HUES64 (cell line): Measurements from ENCODE around the gene KIF27.
A peak's percentile ranks its signal among the peaks of the same experiment; 100 is the strongest.
"Not testable (repeated sequence)": the region's sequence is repeated elsewhere in the genome, so short reads cannot be mapped to it uniquely, and the experiment has no call there.

Source experiments
- H3K27ac ChIP-seq: 2 replicates; pipeline ENCODE4 v1.7.0; 2013; ENCODE audit warnings: low read depth, low read length, inconsistent platforms
- H3K27me3 ChIP-seq: 2 replicates; pipeline ENCODE4 v1.6.1; 2013; ENCODE audit warnings: mild to moderate bottlenecking, low read length; ENCODE audit not compliant: insufficient read depth
- H3K36me3 ChIP-seq: 2 replicates; pipeline ENCODE4 v1.6.1; 2013; ENCODE audit warnings: mild to moderate bottlenecking, low read length; ENCODE audit not compliant: insufficient read depth
- H3K4me1 ChIP-seq: 2 replicates; pipeline ENCODE4 v1.6.1; 2013; ENCODE audit warnings: mild to moderate bottlenecking, low read length, moderate library complexity; ENCODE audit not compliant: insufficient read depth
- H3K4me3 ChIP-seq: 2 replicates; pipeline ENCODE4 v1.5.1; 2013; ENCODE audit warnings: mild to moderate bottlenecking, low read length, moderate library complexity
- H3K9ac ChIP-seq: 2 replicates; pipeline ENCODE4 v1.6.1; 2013; ENCODE audit warnings: mild to moderate bottlenecking, low read depth, low read length
- H3K9me3 ChIP-seq: 2 replicates; pipeline ENCODE4 v1.6.1; 2013; ENCODE audit warnings: low read depth, low read length; ENCODE audit not compliant: insufficient read depth
- WGBS: fragments of 150-250, 120-280 bp; methylation state at CpG from one replicate; pipeline ENCODE4 v1.1.7; 2013; ENCODE audit warnings: missing lambda C conversion rate; 5-methylcytosine and 5-hydroxymethylcytosine counted together

Gene KIF27

DNA sequence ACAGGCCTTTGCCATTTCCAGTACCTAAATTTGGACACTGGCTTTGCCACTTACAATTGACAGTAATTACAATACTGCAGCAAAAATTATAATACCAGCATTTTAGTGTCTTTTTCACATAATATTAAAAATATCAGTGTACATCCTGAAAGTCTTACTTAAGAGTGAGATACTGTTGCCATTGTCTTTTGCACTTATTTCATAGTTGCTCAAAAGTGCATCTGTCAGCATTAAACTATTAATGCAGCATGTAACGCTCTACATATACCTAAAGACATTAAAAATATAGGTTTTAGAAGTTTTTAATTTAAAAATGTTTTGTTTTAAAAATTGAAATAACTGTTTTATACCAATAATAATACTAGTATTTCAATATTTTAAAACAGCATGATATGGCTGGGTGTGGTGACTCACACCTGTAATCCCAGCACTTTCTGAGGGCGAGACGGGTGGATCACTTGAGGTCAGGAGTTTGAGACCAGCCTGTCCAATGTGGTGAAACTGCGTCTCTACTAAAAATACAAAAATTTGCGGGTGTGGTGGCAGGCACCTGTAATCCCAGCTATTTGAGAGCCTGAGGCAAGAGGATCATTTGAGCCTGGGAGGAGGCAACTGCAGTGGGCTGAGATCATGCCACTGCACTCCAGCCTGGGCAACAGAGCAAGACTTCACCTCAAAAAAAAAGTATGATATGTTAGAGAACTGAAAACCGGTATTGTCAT is 39.4 kb downstream of the KIF27 start:
- H3K4me3 ChIP-seq, H3K36me3 ChIP-seq, H3K27ac ChIP-seq, H3K9ac ChIP-seq, H3K9me3 ChIP-seq, H3K27me3 ChIP-seq, H3K4me1 ChIP-seq: not testable (repeated sequence)
- 95% methylated on average over 4 of the region's 6 CpGs for WGBS

DNA sequence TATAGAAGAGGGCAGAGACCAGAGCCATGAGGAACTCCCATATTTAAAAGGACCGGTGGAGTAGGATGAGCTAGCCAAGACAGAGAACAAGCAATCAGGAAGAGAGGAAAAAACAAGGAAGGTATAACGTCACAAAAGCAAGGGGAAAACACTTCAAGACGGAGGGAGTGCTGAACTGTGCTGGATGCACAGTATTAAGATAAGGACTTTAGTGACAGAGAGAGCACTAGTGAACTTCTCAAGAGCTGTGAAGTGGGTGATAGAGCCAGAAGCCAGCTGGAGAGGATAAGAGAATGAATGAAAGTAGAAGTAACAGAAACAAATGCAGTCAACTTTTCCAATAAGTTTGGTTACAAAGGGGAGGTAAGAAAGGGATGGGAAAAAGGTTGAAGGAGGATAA is 45.7 kb downstream of the KIF27 start:
- not testable (repeated sequence) for H3K4me3 ChIP-seq, H3K27me3 ChIP-seq, H3K36me3 ChIP-seq, H3K27ac ChIP-seq, H3K4me1 ChIP-seq, H3K9me3 ChIP-seq, H3K9ac ChIP-seq
- 89% methylated on average over 3 of the region's 3 CpGs for WGBS

- H3K27me3 ChIP-seq, H3K4me1 ChIP-seq, H3K4me3 ChIP-seq: not testable (repeated sequence)
Measured at GRCh38 chr9:83849895-83850294, 71.3 kb downstream of the KIF27 start.

GRCh38 chr9:83837070-83837643 is 84.1 kb downstream of the KIF27 start:
- H3K4me1 ChIP-seq, H3K9ac ChIP-seq, H3K27ac ChIP-seq, H3K9me3 ChIP-seq, H3K27me3 ChIP-seq, H3K4me3 ChIP-seq, H3K36me3 ChIP-seq: not testable (repeated sequence)
- WGBS: no CpG with 5 or more reads among the region's 7 CpGs

More at GRCh38 chr9:83849895-83850294, 71.3 kb downstream of the KIF27 start:
- H3K9ac ChIP-seq, H3K9me3 ChIP-seq, H3K27ac ChIP-seq, H3K36me3 ChIP-seq: not testable (repeated sequence)
- WGBS: 95% methylated on average over 6 of the region's 8 CpGs

DNA sequence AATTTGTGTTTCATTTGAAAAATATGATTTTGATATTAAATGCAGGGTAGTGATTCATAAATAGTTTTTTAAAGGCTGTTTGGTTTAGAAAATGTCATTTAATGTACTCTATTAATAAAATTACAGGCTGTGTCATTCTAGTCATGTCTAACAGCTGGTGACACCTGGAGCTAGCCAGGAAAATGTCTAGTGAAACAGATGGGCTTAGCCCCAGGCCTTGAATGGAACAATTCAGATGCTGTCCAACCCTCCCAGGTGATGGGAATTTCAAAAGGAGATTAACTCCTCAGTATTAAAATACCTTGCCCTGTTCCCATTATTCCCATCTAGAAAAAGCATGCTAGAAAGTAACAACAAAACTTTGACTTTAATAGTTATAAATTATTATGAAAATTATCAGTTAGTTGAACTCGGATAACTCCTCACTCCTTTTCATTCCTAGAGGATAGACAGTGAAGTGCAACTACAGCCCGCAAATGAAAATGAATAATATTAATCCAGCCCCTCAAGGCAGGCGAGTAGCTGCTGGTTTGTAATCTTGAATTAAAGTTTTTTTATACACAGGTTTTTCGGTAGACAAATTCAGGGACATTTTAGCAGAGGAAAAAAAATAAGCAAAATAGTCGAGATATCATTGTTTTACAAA is 90.7 kb downstream of the KIF27 start:
- H3K27me3 ChIP-seq, H3K9me3 ChIP-seq, H3K36me3 ChIP-seq, H3K4me1 ChIP-seq, H3K27ac ChIP-seq, H3K9ac ChIP-seq, H3K4me3 ChIP-seq: not testable (repeated sequence)
- WGBS: 92% methylated on average over 2 of the region's 5 CpGs

DNA sequence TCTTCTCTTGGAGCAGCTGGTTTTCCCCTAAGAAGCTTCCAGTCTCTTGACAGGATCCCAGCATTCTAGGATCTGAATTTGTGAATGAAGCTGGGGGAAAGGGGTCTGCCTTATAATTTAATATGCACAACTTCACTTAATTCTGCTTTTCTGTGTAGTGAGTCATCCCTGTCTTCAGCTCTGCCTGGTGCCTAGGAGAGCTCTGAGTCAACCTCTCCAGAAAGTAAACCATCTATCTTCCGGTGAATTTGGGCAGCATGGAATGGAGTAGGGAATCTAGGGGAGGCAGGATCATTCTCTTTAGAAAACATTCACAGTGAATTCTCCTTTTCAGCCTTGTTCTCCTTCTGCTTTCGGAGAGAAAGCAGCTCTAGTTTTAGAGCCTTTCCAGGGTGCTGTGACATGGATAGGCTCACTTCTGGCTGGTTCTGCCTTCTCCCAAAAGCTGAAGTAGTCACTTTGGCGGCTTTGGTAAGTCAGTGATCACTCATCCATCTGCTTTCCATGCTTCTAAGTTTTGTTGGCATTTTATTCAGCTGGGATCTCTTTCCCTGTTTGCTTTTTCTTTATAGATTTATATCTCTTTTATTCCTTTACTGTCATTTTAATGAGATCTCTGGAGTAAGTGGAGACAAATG is 96.1 kb downstream of the KIF27 start:
- not testable (repeated sequence) for H3K9ac ChIP-seq, H3K27ac ChIP-seq, H3K36me3 ChIP-seq, H3K4me3 ChIP-seq, H3K4me1 ChIP-seq, H3K27me3 ChIP-seq, H3K9me3 ChIP-seq
- 97% methylated on average over 3 of the region's 3 CpGs for WGBS

DNA sequence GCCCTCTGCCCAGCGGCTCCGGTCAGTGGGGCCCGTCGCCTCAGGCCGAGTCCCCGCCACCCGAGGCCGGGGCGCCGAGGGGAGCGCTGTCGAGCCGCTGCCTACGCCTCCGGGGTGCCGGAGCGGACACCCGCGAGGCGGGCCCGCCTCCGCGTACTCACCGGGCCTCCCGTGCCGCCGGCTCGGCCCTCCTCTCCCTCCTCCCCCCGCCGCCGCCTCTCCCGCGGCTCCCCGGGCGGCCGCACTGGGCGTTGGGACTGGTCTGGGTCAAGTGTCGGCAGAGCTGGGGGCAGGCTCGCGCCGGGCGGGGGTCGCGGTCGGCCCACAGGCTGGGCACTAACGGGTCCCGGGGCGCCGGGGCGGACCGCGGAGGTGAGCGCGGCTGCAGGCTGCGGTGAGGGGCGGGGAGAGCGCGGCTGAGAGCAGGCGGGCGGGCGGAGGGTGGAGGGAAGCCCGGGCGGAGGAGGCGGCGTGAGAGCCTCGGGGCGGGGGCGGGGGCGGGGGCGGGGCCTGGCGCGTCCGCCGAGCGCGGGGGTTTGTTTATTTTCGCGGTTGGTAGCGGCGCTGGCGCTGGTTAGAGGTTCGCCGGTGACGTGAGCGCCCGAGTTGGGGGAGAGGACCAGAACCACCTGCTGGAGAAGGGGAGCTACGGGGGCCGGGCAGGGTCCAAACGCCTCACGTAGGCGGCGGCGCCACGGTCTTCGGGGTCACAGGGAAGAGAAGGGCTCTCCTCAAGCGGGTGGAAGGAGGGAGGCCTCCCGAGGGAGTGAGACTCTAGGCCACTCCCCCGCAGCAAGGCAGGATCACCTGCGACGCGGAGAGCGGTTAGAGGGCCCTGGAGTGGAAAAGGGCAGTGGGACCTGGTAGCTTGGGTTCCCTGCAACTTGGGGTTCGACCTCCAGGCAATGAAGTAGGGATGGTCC is 103.6 kb downstream of the KIF27 start, which contains the start of gene GKAP1:
Gene GKAP1 (minus strand): TSS at position 414 of the 923 bp plus-strand sequence. CDS start 11,252 bp downstream, outside the sequence.
- peak within 1 kb of the TSS; percentile 35; the same call in 1 of the 2 replicates for H3K27ac ChIP-seq
- H3K27me3 ChIP-seq: peaks cover 25% of the 10 kb centered on the region
- not testable (repeated sequence) for H3K9me3 ChIP-seq, H3K36me3 ChIP-seq, H3K4me1 ChIP-seq
- WGBS: under 1% methylated on average over 92 of the region's 103 CpGs
- H3K9ac ChIP-seq: peak within 1 kb of the TSS; percentile 52
- peak within 1 kb of the TSS; percentile 74 for H3K4me3 ChIP-seq

- H3K36me3 ChIP-seq, H3K9me3 ChIP-seq, H3K4me1 ChIP-seq, H3K27ac ChIP-seq: not testable (repeated sequence)
- H3K9ac ChIP-seq: peak overlapping the region; percentile 52
- peak overlapping the region; percentile 74 for H3K4me3 ChIP-seq
- peaks cover 25% of the 10 kb centered on the region for H3K27me3 ChIP-seq
- under 1% methylated on average over 38 of the region's 38 CpGs for WGBS
Measured at GRCh38 chr9:83817011-83817355, 104.2 kb downstream of the KIF27 start.

DNA sequence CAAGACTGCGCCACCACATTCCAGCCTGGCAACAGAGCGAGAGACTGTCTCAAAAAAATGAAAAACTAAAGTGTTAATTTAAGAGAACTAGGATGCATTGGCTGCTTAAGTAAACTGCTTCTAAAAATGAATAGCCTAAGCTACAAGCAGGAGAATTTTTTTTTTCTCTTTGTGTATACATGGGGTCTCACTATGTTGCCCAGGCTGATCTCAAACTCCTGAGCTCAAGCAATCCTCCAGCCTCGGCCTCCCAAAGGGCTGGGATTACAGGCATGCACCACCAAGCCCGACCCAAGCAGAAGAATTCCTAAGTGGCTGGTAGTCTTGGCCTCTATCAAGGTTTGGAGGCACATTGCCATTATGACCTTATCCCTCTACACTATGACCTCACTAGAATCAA is 106.1 kb downstream of the KIF27 start:
- not testable (repeated sequence) for H3K36me3 ChIP-seq, H3K4me1 ChIP-seq, H3K27ac ChIP-seq, H3K9me3 ChIP-seq, H3K4me3 ChIP-seq, H3K9ac ChIP-seq
- H3K27me3 ChIP-seq: peaks cover 25% of the 10 kb centered on the region
- 95% methylated on average over 4 of the region's 4 CpGs for WGBS

DNA sequence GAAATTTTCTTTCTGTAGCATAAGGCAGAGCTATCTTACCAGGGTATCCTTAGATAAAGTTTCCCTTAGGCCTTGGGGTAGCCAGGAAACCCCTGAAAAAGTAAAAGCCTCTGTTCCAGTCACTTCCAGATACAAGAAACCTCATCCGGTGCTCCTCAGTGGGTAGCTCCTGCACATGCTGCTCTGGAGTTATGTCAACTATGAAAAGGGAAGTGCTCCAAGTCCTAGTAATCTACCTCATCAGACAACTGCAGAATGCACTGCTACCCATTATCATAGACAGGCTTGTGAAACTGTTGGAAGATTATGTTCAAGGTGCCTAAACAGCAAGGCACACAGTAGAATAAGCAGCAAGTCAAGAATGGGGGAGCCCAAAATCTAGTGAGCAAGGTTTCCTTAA is 112.0 kb downstream of the KIF27 start:
- not testable (repeated sequence) for H3K36me3 ChIP-seq, H3K4me1 ChIP-seq, H3K9ac ChIP-seq, H3K27me3 ChIP-seq, H3K9me3 ChIP-seq, H3K4me3 ChIP-seq, H3K27ac ChIP-seq
- 78% methylated on average over 1 of the region's 1 CpG for WGBS

DNA sequence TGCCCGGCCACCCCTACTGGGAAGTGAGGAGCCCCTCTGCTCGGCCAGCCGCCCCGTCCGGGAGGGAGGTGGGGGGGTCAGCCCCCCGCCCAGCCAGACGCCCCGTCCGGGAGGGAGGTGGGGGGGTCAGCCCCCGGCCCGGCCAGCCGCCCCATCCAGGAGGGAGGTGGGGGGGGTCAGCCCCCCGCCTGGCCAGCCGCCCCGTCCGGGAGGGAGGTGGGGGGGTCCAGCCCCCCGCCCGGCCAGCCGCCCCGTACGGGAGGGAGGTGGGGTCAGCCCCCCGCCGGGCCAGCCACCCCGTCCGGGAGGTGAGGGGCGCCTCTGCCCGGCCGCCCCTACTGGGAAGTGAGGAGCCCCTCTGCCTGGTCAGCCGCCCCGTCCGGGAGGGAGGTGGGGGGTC is 116.8 kb downstream of the KIF27 start:
- H3K27me3 ChIP-seq, H3K4me1 ChIP-seq, H3K36me3 ChIP-seq, H3K27ac ChIP-seq, H3K4me3 ChIP-seq, H3K9ac ChIP-seq, H3K9me3 ChIP-seq: not testable (repeated sequence)
- whole genome bisulfite sequencing: 96% methylated on average over 24 of the region's 31 CpGs
